Stimulated activated CD4-positive, alpha-beta T cell treated with anti-CD3 and anti-CD28 coated beads, TNF-alpha, amount 100 ng/mL, for 24 hours (primary cell): ENCODE measurements around the gene ITLN2.
"Not testable (repeated sequence)": the region's sequence is repeated elsewhere in the genome, so short reads cannot be mapped to it uniquely, and the experiment has no call there.

ENCODE experiments used
- DNase-seq, 3 experiments: peaks; one replicate each; pipeline ENCODE4 v3.0.0-alpha.2; 2020; ENCODE audit warnings: low read depth in 3 of 3

ITLN2 gene

GRCh38 chr1:160905617-160905989 lies 49.0 kb downstream of the ITLN2 start:
- no peak for DNase-seq

- no peak for DNase-seq
These were observed 49.6 kb downstream of the ITLN2 start for GRCh38 chr1:160904783-160905616.

- DNase-seq, result not testable (repeated sequence)
These were observed 52.4 kb downstream of the ITLN2 start for GRCh38 chr1:160902251-160902650.

- DNase-seq, result no peak
These were observed 52.8 kb downstream of the ITLN2 start for GRCh38 chr1:160901768-160902167.

GRCh38 chr1:160900683-160901082 lies 53.9 kb downstream of the ITLN2 start:
- DNase-seq, result not testable (repeated sequence)
